Keratinocyte (primary cell): ENCODE data around the gene BTK. TPM values are rescaled to one million over a fixed set of nuclear protein-coding genes. Genes with fewer than 3 reads are reported as not detected.

Experiments used
- DNase-seq: peaks from one replicate; pipeline ENCODE4 v3.0.0-alpha.2; 2011; ENCODE audit warnings: low read depth, missing footprints, low spot score
- FAIRE-seq: peaks from 2 replicates; lab custom pipeline; 2011; peaks lifted over from hg19 to GRCh38; lab: Jason Lieb, UNC
- H2AFZ ChIP-seq: 2 replicates; pipeline ENCODE4 v1.6.0; 2012; ENCODE audit warnings: low read length, control low read depth, inconsistent platforms; ENCODE audit not compliant: control insufficient read depth
- H3K27ac ChIP-seq: 2 replicates; pipeline ENCODE4 v1.5.1; 2011; ENCODE audit warnings: low read length; ENCODE audit not compliant: control insufficient read depth, insufficient read depth
- H3K27me3 ChIP-seq: 3 replicates; pipeline ENCODE4 v1.6.0; 2011; ENCODE audit warnings: low read length; ENCODE audit not compliant: control insufficient read depth, insufficient read depth; ENCODE audit errors: extremely low read depth
- H3K36me3 ChIP-seq, 2 experiments: 2 replicates in 1 of 2; 3 replicates in 1 of 2; pipeline ENCODE4 v1.5.1; 2011; ENCODE audit warnings: low read length in 2 of 2, mild to moderate bottlenecking in 1 of 2; ENCODE audit not compliant: control insufficient read depth in 2 of 2, insufficient read depth in 2 of 2; ENCODE audit errors: extremely low read depth in 1 of 2
- H3K4me1 ChIP-seq: 3 replicates; pipeline ENCODE4 v1.5.1; 2011; ENCODE audit warnings: low read length; ENCODE audit not compliant: control insufficient read depth, insufficient read depth; ENCODE audit errors: extremely low read depth
- H3K4me2 ChIP-seq: 3 replicates; pipeline ENCODE4 v1.6.0; 2011; ENCODE audit warnings: low read depth, low read length; ENCODE audit not compliant: control insufficient read depth, insufficient read depth; ENCODE audit errors: extremely low read depth
- H3K4me3 ChIP-seq, 3 experiments: fragments of 200-600 bp in 1 of 3; sonication (generic) in 1 of 3; 2 replicates in 2 of 3; 3 replicates in 1 of 3; pipeline ENCODE4 v1.5.1; 2011 to 2016; ENCODE audit warnings: low read length in 3 of 3, mild to moderate bottlenecking in 3 of 3, control low read depth in 2 of 3, inconsistent platforms in 1 of 3, low read depth in 1 of 3, mixed read lengths in 1 of 3, mixed run types in 1 of 3, moderate library complexity in 1 of 3; ENCODE audit not compliant: control insufficient read depth in 2 of 3, insufficient read depth in 2 of 3; ENCODE audit errors: extremely low read depth in 1 of 3
- H3K79me2 ChIP-seq: 2 replicates; pipeline ENCODE4 v1.6.0; 2012; ENCODE audit warnings: low read length; ENCODE audit not compliant: control insufficient read depth, insufficient read depth
- H3K9ac ChIP-seq: 3 replicates; pipeline ENCODE4 v1.6.0; 2011; ENCODE audit warnings: low read length; ENCODE audit not compliant: control insufficient read depth, insufficient read depth; ENCODE audit errors: extremely low read depth
- H3K9me1 ChIP-seq: 3 replicates; pipeline ENCODE4 v1.6.0; 2011; ENCODE audit warnings: low read length; ENCODE audit not compliant: control insufficient read depth, insufficient read depth; ENCODE audit errors: extremely low read depth
- H3K9me3 ChIP-seq: 2 replicates; pipeline ENCODE4 v1.5.1; 2012; ENCODE audit warnings: low read depth, low read length; ENCODE audit not compliant: control insufficient read depth
- H4K20me1 ChIP-seq: 3 replicates; pipeline ENCODE4 v1.6.0; 2011; ENCODE audit warnings: low read length; ENCODE audit not compliant: control insufficient read depth, insufficient read depth; ENCODE audit errors: extremely low read depth
- CTCF ChIP-seq, 3 experiments: IDR thresholded peaks in 1 of 3; conservative IDR thresholded peaks in 1 of 3; optimal IDR thresholded peaks in 1 of 3; 2 replicates in 2 of 3; 3 replicates in 1 of 3; pipeline versions ENCODE3 to v1.5.1; 2011; ENCODE audit warnings: low read length in 3 of 3, mild to moderate bottlenecking in 3 of 3, moderate library complexity in 2 of 3, control low read depth in 1 of 3, inconsistent platforms in 1 of 3; ENCODE audit not compliant: insufficient read depth in 2 of 3; ENCODE audit errors: extremely low read depth in 1 of 3
- EZH2 ChIP-seq: IDR thresholded peaks from one replicate; pipeline ENCODE4 v1.6.1; 2012; ENCODE audit warnings: inconsistent platforms, mild to moderate bottlenecking, low read length, moderate library complexity
- dilution Hi-C: fragments of 300-500 bp; cut with MboI; formaldehyde crosslinking; loops from one replicate; pipeline ENCODE4 v1.7.0; 2020; ENCODE audit warnings: low sequenced_read_pairs; ENCODE audit not compliant: extremely low pct_ligation_motif_present
- polyA plus RNA-seq, 5 experiments: library from polyadenylated mRNA; depleted of rRNA in 3 of 5; stranded (reverse) in 3 of 5; stranded (forward) in 1 of 5; unstranded in 1 of 5; fragments of >200 nt; gene quantifications; 1 replicate in 1 of 5; 2 replicates in 3 of 5; 3 replicates in 1 of 5; pipeline versions ENCODE4 v1.2.1 to v1.2.3, GENCODE V29; 2011 to 2012; ENCODE audit warnings: missing spikeins in 2 of 5, low read depth in 1 of 5, low replicate concordance in 1 of 5

Gene BTK
- polyA plus RNA-seq, 1 donor (not counting 4 experiments of a cell fraction or from before 2014, with no cell fraction given) = 0.05 TPM

DNA sequence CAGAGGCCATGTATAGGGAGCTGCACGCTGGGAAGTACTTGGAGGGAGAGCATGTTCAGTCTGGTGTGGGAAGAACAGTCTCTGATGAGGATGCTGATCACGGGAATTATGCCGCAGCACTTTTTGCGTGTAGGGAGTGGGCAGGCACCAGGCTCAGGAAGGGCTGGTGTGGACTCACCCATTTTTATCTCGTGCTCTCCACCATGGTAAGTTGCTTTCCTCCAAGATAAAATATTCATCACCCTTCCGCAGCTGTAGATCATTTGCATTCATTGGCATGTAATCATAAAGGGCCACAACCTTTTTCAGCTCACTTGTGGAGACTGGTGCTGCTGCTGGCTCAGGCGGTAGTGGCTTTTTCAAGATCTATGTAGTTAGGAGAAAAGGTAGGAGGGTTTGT is 25.6 kb downstream of the BTK start:
- H3K27me3 ChIP-seq = no peaks in the 10 kb centered on the region
- H2AFZ ChIP-seq = no peak overlapping the region
- H3K4me3 ChIP-seq = no peak overlapping the region
- no peaks in the 10 kb centered on the region for H3K4me1 ChIP-seq
- FAIRE-seq (no peak), DNase-seq (no peak)
- H3K4me2 ChIP-seq = no peak overlapping the region
- TF ChIP-seq EZH2 (no peak), CTCF (optimal IDR thresholded peaks at IDR 0.05 in 1 of 3, IDR thresholded peaks at IDR 0.05 in 1 of 3, conservative IDR thresholded peaks at IDR 0.05 in 1 of 3; ENCODE audit: extremely low read depth in 1 of 3, insufficient read depth in 2 of 3, low read length in 3 of 3) (no peak)
- dilution Hi-C loops = no loop called here
- H3K9me1 ChIP-seq = no peaks in the 10 kb centered on the region
- H3K9me3 ChIP-seq = no peaks in the 10 kb centered on the region
- no peaks in the 10 kb centered on the region for H3K79me2 ChIP-seq
- H3K27ac ChIP-seq = no peak overlapping the region
- H3K36me3 ChIP-seq = no peaks in the 10 kb centered on the region
- no peak overlapping the region for H3K9ac ChIP-seq
- H4K20me1 ChIP-seq = no peaks in the 10 kb centered on the region

GRCh38 chrX:101359966-101360365 is 26.0 kb downstream of the BTK start:
- Histone ChIP-seq H3K27ac (no peak overlapping the region), H3K4me2 (no peak overlapping the region), H4K20me1 (no peaks in the 10 kb centered on the region), H3K79me2 (no peaks in the 10 kb centered on the region), H2AFZ (no peak overlapping the region), H3K27me3 (no peaks in the 10 kb centered on the region), H3K9me1 (no peaks in the 10 kb centered on the region), H3K4me1 (no peaks in the 10 kb centered on the region), H3K36me3 (no peaks in the 10 kb centered on the region), H3K9ac (no peak overlapping the region), H3K4me3 (no peak overlapping the region), H3K9me3 (no peaks in the 10 kb centered on the region)
- DNase-seq (no peak), FAIRE-seq (no peak)
- TF ChIP-seq EZH2 (no peak), CTCF (optimal IDR thresholded peaks at IDR 0.05 in 1 of 3, IDR thresholded peaks at IDR 0.05 in 1 of 3, conservative IDR thresholded peaks at IDR 0.05 in 1 of 3; ENCODE audit: extremely low read depth in 1 of 3, insufficient read depth in 2 of 3, low read length in 3 of 3) (no peak)
- dilution Hi-C loops = no loop called here
